ENCODE measurements around the gene GTPBP6. TPM values are rescaled to one million over a fixed set of nuclear protein-coding genes. Genes with fewer than 3 reads are reported as not detected.

GTPBP6 gene
- total RNA-seq: 10 to 100 TPM; 47.2 to 53.6 TPM

- Mint-ChIP-seq H3K4me1 (ENCODE audit: low read depth) (peaks cover 14% of the 10 kb centered on the region), H3K36me3 (ENCODE audit: insufficient read depth in 2 of 2) (peaks cover 0 to 2% of the 10 kb centered on the region in 2 donors), H3K4me3 (peak within 1 kb of the TSS; percentile 86 to 92), H3K27ac (peak within 1 kb of the TSS; percentile 92), H3K9me3 (no peaks in the 10 kb centered on the region), H3K27me3 (ENCODE audit: low read depth) (no peaks in the 10 kb centered on the region)
- DNase-seq: peak; percentile 97 to 99
- ATAC-seq (replicated peaks in 1 of 2): peak; percentile 73 to 75
Measured at GRCh38 chrX:318739-319578, at the start of gene GTPBP6. Gene GTPBP6, minus strand, starts transcription at chrX:318796. Its CDS starts 9 bp downstream, at chrX:318787.

- Mint-ChIP-seq H3K36me3 (ENCODE audit: insufficient read depth in 2 of 2) (peaks cover 1 to 5% of the 10 kb centered on the region in 2 donors), H3K27ac (no peak overlapping the region), H3K27me3 (ENCODE audit: low read depth) (peaks cover 14% of the 10 kb centered on the region), H3K4me3 (no peak overlapping the region), H3K4me1 (ENCODE audit: low read depth) (peaks cover 11% of the 10 kb centered on the region), H3K9me3 (no peaks in the 10 kb centered on the region)
- DNase-seq: no peak
- ATAC-seq (replicated peaks in 1 of 2): no peak
Measured at GRCh38 chrX:367866-368265, 49.3 kb upstream of the GTPBP6 start.

- ATAC-seq (replicated peaks in 1 of 2): no peak
- Mint-ChIP-seq H3K4me1 (ENCODE audit: low read depth) (peaks cover 8% of the 10 kb centered on the region), H3K9me3 (no peaks in the 10 kb centered on the region), H3K27ac (no peak overlapping the region), H3K4me3 (no peak overlapping the region), H3K27me3 (ENCODE audit: low read depth) (peaks cover 11% of the 10 kb centered on the region), H3K36me3 (ENCODE audit: insufficient read depth in 2 of 2) (peaks cover 1 to 7% of the 10 kb centered on the region in 2 donors)
- DNase-seq: no peak
Measured at GRCh38 chrX:367349-367748, 48.8 kb upstream of the GTPBP6 start.

- DNase-seq (no peak), ATAC-seq (replicated peaks in 1 of 2) (no peak)
- H3K9me3 Mint-ChIP-seq: peaks cover 3% of the 10 kb centered on the region in 2 donors
- H3K27ac Mint-ChIP-seq: no peak overlapping the region
- no peaks in the 10 kb centered on the region for H3K27me3 Mint-ChIP-seq (ENCODE audit: low read depth)
- H3K4me1 Mint-ChIP-seq (ENCODE audit: low read depth): no peaks in the 10 kb centered on the region
- no peak overlapping the region for H3K4me3 Mint-ChIP-seq
- peaks cover 14 to 29% of the 10 kb centered on the region in 2 donors for H3K36me3 Mint-ChIP-seq (ENCODE audit: insufficient read depth in 2 of 2)
Measured at GRCh38 chrX:363621-364375, 45.2 kb upstream of the GTPBP6 start.

GRCh38 chrX:362937-363620 is 44.5 kb upstream of the GTPBP6 start:
- H3K4me3 Mint-ChIP-seq: no peak overlapping the region
- no peaks in the 10 kb centered on the region for H3K27me3 Mint-ChIP-seq (ENCODE audit: low read depth)
- H3K9me3 Mint-ChIP-seq: peaks cover 3 to 5% of the 10 kb centered on the region in 2 donors
- DNase-seq (no peak), ATAC-seq (replicated peaks in 1 of 2) (no peak)
- peaks cover 17 to 32% of the 10 kb centered on the region in 2 donors for H3K36me3 Mint-ChIP-seq (ENCODE audit: insufficient read depth in 2 of 2)
- H3K4me1 Mint-ChIP-seq (ENCODE audit: low read depth): no peaks in the 10 kb centered on the region
- H3K27ac Mint-ChIP-seq: no peak overlapping the region

- no peak overlapping the region for H3K4me3 Mint-ChIP-seq
- peaks cover 6% of the 10 kb centered on the region for H3K4me1 Mint-ChIP-seq (ENCODE audit: low read depth)
- ATAC-seq (replicated peaks in 1 of 2): no peak
- peaks cover 21 to 38% of the 10 kb centered on the region in 2 donors for H3K36me3 Mint-ChIP-seq (ENCODE audit: insufficient read depth in 2 of 2)
- no peak overlapping the region for H3K27ac Mint-ChIP-seq
- H3K9me3 Mint-ChIP-seq: peaks cover 3 to 8% of the 10 kb centered on the region in 2 donors
- no peak for DNase-seq
- H3K27me3 Mint-ChIP-seq (ENCODE audit: low read depth): no peaks in the 10 kb centered on the region
Measured at GRCh38 chrX:362351-362750, 43.8 kb upstream of the GTPBP6 start.

- Mint-ChIP-seq H3K36me3 (ENCODE audit: insufficient read depth in 2 of 2) (peaks cover 21 to 40% of the 10 kb centered on the region in 2 donors), H3K4me3 (no peak overlapping the region), H3K27me3 (ENCODE audit: low read depth) (no peaks in the 10 kb centered on the region), H3K27ac (no peak overlapping the region), H3K9me3 (peaks cover 3 to 8% of the 10 kb centered on the region in 2 donors), H3K4me1 (ENCODE audit: low read depth) (peaks cover 15% of the 10 kb centered on the region)
- DNase-seq (no peak), ATAC-seq (replicated peaks in 1 of 2) (no peak)
Measured at GRCh38 chrX:361231-362145, 42.9 kb upstream of the GTPBP6 start.

- H3K36me3 Mint-ChIP-seq (ENCODE audit: insufficient read depth in 2 of 2): peaks cover 21 to 41% of the 10 kb centered on the region in 2 donors
- H3K27ac Mint-ChIP-seq: no peak overlapping the region
- DNase-seq: no peak
- H3K27me3 Mint-ChIP-seq (ENCODE audit: low read depth): no peaks in the 10 kb centered on the region
- H3K9me3 Mint-ChIP-seq: peaks cover 3 to 8% of the 10 kb centered on the region in 2 donors
- ATAC-seq (replicated peaks in 1 of 2): no peak
- H3K4me1 Mint-ChIP-seq (ENCODE audit: low read depth): peaks cover 18% of the 10 kb centered on the region
- no peak overlapping the region for H3K4me3 Mint-ChIP-seq
Measured at GRCh38 chrX:360496-361150, 42.0 kb upstream of the GTPBP6 start.

GRCh38 chrX:358651-359143 is 40.1 kb upstream of the GTPBP6 start:
- H3K27me3 Mint-ChIP-seq (ENCODE audit: low read depth): no peaks in the 10 kb centered on the region
- no peak overlapping the region for H3K4me3 Mint-ChIP-seq
- peaks cover 23 to 42% of the 10 kb centered on the region in 2 donors for H3K36me3 Mint-ChIP-seq (ENCODE audit: insufficient read depth in 2 of 2)
- peaks cover 3 to 8% of the 10 kb centered on the region in 2 donors for H3K9me3 Mint-ChIP-seq
- H3K4me1 Mint-ChIP-seq (ENCODE audit: low read depth): peaks cover 18% of the 10 kb centered on the region
- DNase-seq (no peak), ATAC-seq (replicated peaks in 1 of 2) (no peak)
- no peak overlapping the region for H3K27ac Mint-ChIP-seq

- Mint-ChIP-seq H3K4me3 (peak overlapping the region; percentile 49 to 84), H3K36me3 (ENCODE audit: insufficient read depth in 2 of 2) (peaks cover 23 to 38% of the 10 kb centered on the region in 2 donors), H3K27me3 (ENCODE audit: low read depth) (no peaks in the 10 kb centered on the region), H3K4me1 (ENCODE audit: low read depth) (peaks cover 18% of the 10 kb centered on the region), H3K9me3 (peaks cover 3 to 8% of the 10 kb centered on the region in 2 donors), H3K27ac (peak overlapping the region; percentile 98)
- DNase-seq (peak; percentile 52 to 61), ATAC-seq (replicated peaks in 1 of 2) (peak; percentile 96 to 99)
Measured at GRCh38 chrX:357693-358471, 39.3 kb upstream of the GTPBP6 start.

- Mint-ChIP-seq H3K4me1 (ENCODE audit: low read depth) (peaks cover 18% of the 10 kb centered on the region), H3K36me3 (ENCODE audit: insufficient read depth in 2 of 2) (peaks cover 21 to 35% of the 10 kb centered on the region in 2 donors), H3K9me3 (peaks cover 3 to 8% of the 10 kb centered on the region in 2 donors), H3K27ac (peak overlapping the region; percentile 98), H3K4me3 (peak overlapping the region; percentile 49 to 84), H3K27me3 (ENCODE audit: low read depth) (no peaks in the 10 kb centered on the region)
- no peak for DNase-seq
- ATAC-seq (replicated peaks in 1 of 2): peak; percentile 36 to 61
Measured at GRCh38 chrX:357035-357692, 38.6 kb upstream of the GTPBP6 start.

Data from activated T-cell treated with anti-CD3 and anti-CD28 coated beads, Interleukin-2, amount 50 U/mL, for 72 hours (primary cell).